Colonic mucosa (tissue), 4 donors: ENCODE results near the gene AFMID. TPM values are rescaled to one million over a fixed set of nuclear protein-coding genes. Genes with fewer than 3 reads are reported as not detected.
"Not testable (repeated sequence)": the region's sequence is repeated elsewhere in the genome, so short reads cannot be mapped to it uniquely, and the experiment has no call there.

ENCODE experiments used
- DNase-seq: peaks from one replicate; pipeline ENCODE4 v3.0.0-alpha.2; 2020
- H3K27ac ChIP-seq: fragments of 200-600 bp; one replicate; pipeline ENCODE4 v1.8.0; 2021
- H3K27me3 ChIP-seq: fragments of 200-600 bp; one replicate; pipeline ENCODE4 v1.8.0; 2021
- H3K36me3 ChIP-seq: fragments of 200-600 bp; one replicate; pipeline ENCODE4 v1.8.0; 2021
- H3K4me1 ChIP-seq: fragments of 200-600 bp; one replicate; pipeline ENCODE4 v1.8.0; 2021; ENCODE audit warnings: mild to moderate bottlenecking
- H3K4me3 ChIP-seq: fragments of 200-600 bp; one replicate; pipeline ENCODE4 v1.8.0; 2021
- H3K9ac ChIP-seq, 2 donors: one replicate each; pipeline ENCODE4 v1.7.0; 2013; ENCODE audit warnings: control low read depth in 2 of 2, low read depth in 2 of 2, low read length in 2 of 2
- H3K9me3 ChIP-seq: fragments of 200-600 bp; one replicate; pipeline ENCODE4 v1.8.0; 2021
- intact Hi-C: fragments of 100-400 bp; cut with DNase I; formaldehyde crosslinking; loops from one replicate; pipeline ENCODE4 v1.14.1; 2022
- total RNA-seq, 2 donors: library from RNA; stranded (reverse); fragmentation: NEBNext Ultra II Directional in 1 of 2; extraction: Animal tissue kit (Norgen Biotek cat#: 25700) in 1 of 2; gene quantifications; one replicate each; pipeline ENCODE4 v1.2.1, GENCODE V29; 2021
- TF ChIP-seq, protein P1 (sequence below): fragments of 200-600 bp; IDR thresholded peaks from one replicate; pipeline ENCODE4 v1.8.0; 2022; ENCODE audit warnings: antibody characterized with exemption, mild to moderate bottlenecking
- donor health status: healthy.
- donor health status: DM: no; HTN: no; CAD: no.
- donor health status: DM: no; HTN: no; CAD: no.

The AFMID gene
- total RNA-seq, 2 donors from 2014 or later: 30.6 to 33.3 TPM

- peak overlapping the region; percentile 78 for H3K27ac ChIP-seq
- H3K9ac ChIP-seq: peak overlapping the region; percentile 91 to 96
- H3K9me3 ChIP-seq: no peaks in the 10 kb centered on the region
- H3K36me3 ChIP-seq: no peaks in the 10 kb centered on the region
- H3K4me3 ChIP-seq: peak overlapping the region; percentile 69
- intact Hi-C loops: no loop called here
- TF ChIP-seq, protein P1, sequence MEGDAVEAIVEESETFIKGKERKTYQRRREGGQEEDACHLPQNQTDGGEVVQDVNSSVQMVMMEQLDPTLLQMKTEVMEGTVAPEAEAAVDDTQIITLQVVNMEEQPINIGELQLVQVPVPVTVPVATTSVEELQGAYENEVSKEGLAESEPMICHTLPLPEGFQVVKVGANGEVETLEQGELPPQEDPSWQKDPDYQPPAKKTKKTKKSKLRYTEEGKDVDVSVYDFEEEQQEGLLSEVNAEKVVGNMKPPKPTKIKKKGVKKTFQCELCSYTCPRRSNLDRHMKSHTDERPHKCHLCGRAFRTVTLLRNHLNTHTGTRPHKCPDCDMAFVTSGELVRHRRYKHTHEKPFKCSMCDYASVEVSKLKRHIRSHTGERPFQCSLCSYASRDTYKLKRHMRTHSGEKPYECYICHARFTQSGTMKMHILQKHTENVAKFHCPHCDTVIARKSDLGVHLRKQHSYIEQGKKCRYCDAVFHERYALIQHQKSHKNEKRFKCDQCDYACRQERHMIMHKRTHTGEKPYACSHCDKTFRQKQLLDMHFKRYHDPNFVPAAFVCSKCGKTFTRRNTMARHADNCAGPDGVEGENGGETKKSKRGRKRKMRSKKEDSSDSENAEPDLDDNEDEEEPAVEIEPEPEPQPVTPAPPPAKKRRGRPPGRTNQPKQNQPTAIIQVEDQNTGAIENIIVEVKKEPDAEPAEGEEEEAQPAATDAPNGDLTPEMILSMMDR: no peak
- DNase-seq: peak; percentile 90
- no peaks in the 10 kb centered on the region for H3K27me3 ChIP-seq
- peaks cover 42% of the 10 kb centered on the region for H3K4me1 ChIP-seq
Observed at GRCh38 chr17:78168903-78169793, 18.0 kb upstream of the AFMID start.

DNA sequence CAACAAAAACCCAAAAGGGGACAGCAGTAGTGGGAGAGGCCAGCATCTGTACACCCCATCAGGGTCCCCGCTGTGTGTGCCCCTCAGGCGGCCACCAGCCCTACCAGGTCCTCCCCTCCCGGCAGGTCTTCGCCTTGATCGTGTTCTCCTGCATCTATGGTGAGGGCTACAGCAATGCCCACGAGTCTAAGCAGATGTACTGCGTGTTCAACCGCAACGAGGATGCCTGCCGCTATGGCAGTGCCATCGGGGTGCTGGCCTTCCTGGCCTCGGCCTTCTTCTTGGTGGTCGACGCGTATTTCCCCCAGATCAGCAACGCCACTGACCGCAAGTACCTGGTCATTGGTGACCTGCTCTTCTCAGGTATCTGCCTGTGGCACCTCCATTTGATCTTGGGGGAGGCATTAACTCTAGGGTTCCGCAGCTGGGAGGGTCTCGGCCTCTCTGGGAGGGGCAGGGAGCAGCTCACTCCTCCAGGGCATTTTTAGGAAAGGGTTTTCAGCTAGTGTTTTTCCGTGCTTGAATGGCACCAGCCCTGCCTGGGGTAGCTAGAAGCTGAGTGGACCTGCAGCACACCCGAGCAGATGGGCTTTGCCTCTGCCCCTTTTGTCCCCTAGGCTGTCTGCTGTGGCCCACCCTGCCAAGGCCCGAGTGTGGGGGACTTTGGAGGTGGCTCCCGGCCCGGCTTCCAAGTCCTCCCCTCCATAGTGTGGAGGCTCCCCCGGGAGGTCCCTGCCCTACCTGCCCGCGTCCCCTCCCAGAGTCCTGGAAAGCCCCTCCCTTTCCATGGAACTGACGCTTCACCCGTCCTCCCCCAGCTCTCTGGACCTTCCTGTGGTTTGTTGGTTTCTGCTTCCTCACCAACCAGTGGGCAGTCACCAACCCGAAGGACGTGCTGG lies 16.2 kb upstream of the AFMID start:
- Histone ChIP-seq H3K9me3 (no peaks in the 10 kb centered on the region), H3K4me3 (no peak overlapping the region), H3K4me1 (peaks cover 57% of the 10 kb centered on the region), H3K36me3 (no peaks in the 10 kb centered on the region), H3K27ac (peak overlapping the region; percentile 88), H3K9ac (peak overlapping the region; percentile 57 to 63), H3K27me3 (no peaks in the 10 kb centered on the region)
- TF ChIP-seq, protein P1: no peak
- no peak for DNase-seq
- intact Hi-C loops: loop anchor here (5.0 kb wide), 1 partner anchor 44 kb away; the partner anchor contains the start of gene TMC6

GRCh38 chr17:78171591-78172248 lies 15.4 kb upstream of the AFMID start:
- peaks cover 65% of the 10 kb centered on the region for H3K4me1 ChIP-seq
- intact Hi-C loops: loop anchor here (5.0 kb wide), 1 partner anchor 44 kb away; the partner anchor contains the start of gene TMC6
- not testable (repeated sequence) for DNase-seq, H3K36me3 ChIP-seq, H3K27me3 ChIP-seq, H3K9me3 ChIP-seq
- peak overlapping the region; percentile 0 for H3K4me3 ChIP-seq
- H3K9ac ChIP-seq: peak overlapping the region; percentile 57 to 63
- peak overlapping the region; percentile 88 for H3K27ac ChIP-seq

- TF ChIP-seq, protein P1: no peak
- intact Hi-C loops: loop anchor here (5.0 kb wide), 1 partner anchor 45 kb away; the partner anchor contains the start of gene TMC6
- Histone ChIP-seq H3K9ac (peak overlapping the region; percentile 57 to 68), H3K4me1 (peaks cover 71% of the 10 kb centered on the region), H3K27me3 (no peaks in the 10 kb centered on the region), H3K27ac (peak overlapping the region; percentile 88), H3K9me3 (no peaks in the 10 kb centered on the region), H3K36me3 (no peaks in the 10 kb centered on the region), H3K4me3 (peak overlapping the region; percentile 0)
- DNase-seq: peak; percentile 90
Observed at GRCh38 chr17:78172249-78173051, 14.7 kb upstream of the AFMID start.

DNA sequence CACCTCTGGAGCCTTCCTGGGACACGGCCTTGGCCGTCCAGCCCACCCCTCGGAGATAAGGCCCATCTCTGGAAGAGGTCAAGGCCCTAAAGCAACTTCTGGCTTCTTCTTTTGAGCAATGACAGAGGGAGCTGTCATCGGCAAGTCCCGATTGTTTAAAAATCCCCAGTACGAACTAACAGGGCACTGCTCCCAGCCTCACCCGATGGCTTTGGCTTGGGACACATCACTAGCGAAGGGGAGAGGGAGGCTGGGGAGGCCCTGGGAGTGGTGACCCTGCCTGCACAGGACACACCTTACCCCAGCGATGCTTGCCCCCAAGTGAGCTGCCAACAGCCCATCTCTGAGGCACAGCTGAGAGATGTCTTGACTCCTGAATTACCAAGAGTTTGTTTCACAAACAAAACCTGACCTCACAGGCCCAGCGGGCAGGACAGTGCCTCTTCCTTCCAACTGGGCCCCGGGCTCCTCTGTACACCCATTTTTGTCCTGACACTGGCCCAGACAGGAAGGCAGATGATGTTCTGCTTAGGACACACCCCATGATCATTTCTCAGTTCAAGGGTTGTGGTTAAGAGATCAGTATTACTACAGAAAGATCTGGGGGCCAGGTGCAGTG lies 14.0 kb upstream of the AFMID start:
- DNase-seq: peak; percentile 45
- Histone ChIP-seq H3K9ac (peak overlapping the region; percentile 56 to 68), H3K9me3 (no peaks in the 10 kb centered on the region), H3K27ac (peak overlapping the region; percentile 88), H3K36me3 (no peaks in the 10 kb centered on the region), H3K4me1 (peaks cover 71% of the 10 kb centered on the region), H3K4me3 (no peak overlapping the region), H3K27me3 (no peaks in the 10 kb centered on the region)
- intact Hi-C loops: loop anchor here (5.0 kb wide), 1 partner anchor 46 kb away; the partner anchor contains the start of gene TMC6
- TF ChIP-seq, protein P1: no peak
